ENCODE data around the gene RNASEH2B.

The RNASEH2B gene

GRCh38 chr13:50942630-50943311 is 33.2 kb downstream of the RNASEH2B start:
- no peak for DNase-seq

DNA sequence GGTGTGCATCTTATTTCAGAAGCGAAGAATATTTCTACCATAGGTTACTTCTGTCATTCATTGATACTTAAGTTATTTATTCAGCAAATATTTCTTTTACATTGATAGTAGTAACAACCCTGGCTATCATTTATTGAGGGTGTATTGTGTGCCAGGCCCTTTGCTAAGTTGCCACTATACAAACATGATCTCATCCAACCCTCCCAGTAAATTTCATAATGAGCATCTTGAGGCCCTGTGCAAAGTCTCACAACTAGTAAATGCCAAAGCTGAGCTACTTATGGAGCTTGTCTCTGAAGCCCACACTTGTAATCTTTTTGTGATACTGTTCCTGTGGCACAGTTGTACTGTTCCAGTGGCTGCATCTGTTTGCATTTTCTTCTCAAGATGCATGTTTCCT is 36.1 kb downstream of the RNASEH2B start:
- DNase-seq = no peak

DNA sequence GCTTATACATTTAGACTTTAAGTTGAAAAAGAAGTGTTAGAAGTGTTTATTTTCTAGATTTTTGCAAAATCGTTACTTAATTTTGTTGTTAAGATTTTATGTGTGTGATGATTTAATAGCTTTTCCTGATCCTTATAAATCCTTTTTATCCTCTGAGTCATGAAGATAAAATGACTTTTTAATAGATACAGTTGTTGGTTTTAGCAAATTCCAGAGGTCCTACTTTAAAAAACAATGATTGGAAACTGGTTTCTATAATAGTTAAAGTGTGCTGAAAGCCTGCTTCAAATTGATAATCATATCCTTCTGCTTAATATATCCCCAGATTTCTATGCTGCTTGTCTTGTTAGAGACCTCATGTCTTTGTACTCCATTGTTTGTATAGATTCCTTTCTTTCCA is 39.0 kb downstream of the RNASEH2B start:
- no peak for DNase-seq

- DNase-seq = no peak
Measured at GRCh38 chr13:50950849-50951248, 41.3 kb downstream of the RNASEH2B start.

DNA sequence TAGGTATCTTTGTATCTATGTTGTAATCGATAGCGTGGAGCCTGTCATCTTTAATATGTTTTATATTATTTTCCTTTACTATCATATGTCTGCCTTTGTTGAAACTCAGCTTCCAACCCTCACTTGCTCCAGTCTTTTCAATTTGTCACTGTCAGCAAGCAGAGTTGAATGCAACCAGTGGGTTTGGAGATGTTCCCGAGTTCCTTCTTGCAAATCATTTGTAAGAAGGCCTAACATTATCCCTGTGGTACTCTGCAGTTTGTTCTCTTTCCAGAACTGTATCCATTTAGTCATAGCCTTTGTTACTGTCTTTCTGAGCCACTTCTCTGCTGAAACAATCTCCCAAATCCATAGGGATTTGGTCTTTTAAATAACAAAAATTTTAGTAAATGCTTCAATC is 41.8 kb downstream of the RNASEH2B start:
- DNase-seq = no peak

DNA sequence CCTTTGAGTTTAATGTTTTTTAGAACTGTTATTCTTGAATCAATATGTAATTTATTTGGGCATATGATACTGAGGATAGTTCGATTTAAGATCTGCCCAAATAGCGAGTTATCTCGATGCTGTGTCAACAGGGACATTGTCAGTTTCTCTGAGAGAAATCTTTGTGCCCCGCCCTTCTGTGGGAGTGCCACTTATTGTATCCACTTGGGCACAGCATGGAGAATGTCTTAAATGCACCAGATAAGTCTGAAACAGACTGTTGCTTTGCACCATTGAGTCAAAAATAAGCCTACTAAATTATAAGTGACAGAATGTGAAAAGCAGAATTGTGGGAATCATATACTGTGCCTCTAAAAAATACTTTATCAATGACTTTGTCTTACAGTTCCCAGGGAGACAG is 45.6 kb downstream of the RNASEH2B start:
- no peak for DNase-seq

- DNase-seq = no peak
Measured at GRCh38 chr13:50955798-50956197, 46.2 kb downstream of the RNASEH2B start.

- peak; percentile 10 for DNase-seq
Measured at GRCh38 chr13:50957620-50958019, 48.0 kb downstream of the RNASEH2B start.

DNA sequence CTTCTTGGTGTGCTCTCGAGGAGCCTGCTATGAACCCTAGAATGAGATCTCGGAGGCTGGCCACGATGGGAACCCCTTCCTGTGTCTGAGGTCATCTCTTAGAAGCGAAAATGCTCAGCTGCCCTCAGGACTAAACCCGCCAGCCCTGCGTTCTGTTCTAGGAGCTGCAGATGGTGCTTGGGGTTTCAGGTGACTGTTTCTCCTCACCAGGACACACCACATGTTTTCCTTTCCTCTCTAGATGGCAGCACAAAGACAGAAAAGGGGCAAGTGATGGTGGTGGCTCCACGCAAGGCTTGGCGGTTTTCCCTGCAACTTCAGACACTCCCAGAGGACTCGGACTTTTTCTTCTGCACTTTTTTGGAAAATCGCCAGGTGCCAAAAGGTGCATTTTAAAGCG is 60.1 kb downstream of the RNASEH2B start:
- no peak for DNase-seq

DNA sequence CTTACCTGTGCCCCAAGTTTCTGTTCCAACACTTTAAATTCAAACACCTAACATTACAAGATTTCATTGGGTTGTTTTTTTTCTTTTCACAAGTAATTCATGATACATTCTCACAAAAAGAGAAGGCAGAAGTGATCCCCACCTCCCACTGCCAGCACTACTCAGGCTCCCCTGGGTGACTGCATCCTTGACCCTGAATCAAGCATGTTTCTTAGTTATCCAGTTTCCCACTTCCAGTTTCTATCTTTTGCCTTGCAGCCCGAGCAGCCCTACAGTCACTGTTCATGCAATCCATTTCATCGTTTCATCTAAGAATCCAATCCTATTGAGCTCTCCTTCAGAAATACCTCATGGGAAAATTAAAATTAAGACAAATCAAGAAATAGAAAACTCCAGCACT is 61.4 kb downstream of the RNASEH2B start:
- no peak for DNase-seq

DNA sequence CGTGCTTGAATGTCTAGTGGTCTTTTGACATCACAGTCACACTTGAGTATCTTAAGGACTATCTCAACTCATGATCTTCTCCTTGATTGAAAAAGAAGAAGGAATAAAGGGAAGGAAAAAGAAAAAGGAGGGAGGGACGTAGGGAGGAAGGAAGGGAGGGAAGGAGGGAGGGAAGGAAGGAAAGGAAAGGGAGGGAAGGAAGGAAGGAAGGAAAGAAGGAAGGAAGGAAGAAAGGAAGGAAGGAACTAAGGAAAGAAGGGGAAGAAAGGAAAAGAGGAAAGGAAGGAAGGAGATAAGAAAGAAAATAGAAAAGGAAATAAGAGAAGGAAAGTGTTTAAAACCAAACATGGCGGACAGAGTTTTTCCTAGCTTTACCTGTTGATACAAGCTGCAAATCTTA is 64.7 kb downstream of the RNASEH2B start:
- DNase-seq = no peak

- DNase-seq = no peak
Measured at GRCh38 chr13:50979187-50979586, 69.6 kb downstream of the RNASEH2B start.

- no peak for DNase-seq
Measured at GRCh38 chr13:50981686-50982085, 72.1 kb downstream of the RNASEH2B start.

DNA sequence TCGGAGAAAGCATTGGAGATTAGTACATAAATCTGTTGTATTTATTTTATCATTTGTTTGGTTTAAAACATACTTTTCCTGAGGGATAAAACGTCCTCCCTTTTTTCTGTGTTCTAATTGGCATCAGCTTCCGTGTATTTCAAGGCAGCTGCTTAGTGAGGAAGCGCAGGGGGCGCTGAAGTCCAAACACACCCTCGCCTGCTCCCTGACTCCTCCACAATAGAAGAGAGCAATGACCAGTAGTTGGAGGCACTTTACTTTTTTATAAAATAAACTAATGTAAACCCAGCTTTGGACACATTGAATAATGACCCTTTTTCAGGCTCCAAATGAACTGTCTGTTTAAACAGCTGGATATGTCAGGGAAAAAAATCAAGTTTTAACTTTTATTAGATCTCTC is 79.9 kb downstream of the RNASEH2B start:
- no peak for DNase-seq

- DNase-seq = no peak
Measured at GRCh38 chr13:50990065-50990817, 80.7 kb downstream of the RNASEH2B start.

- DNase-seq = no peak
Measured at GRCh38 chr13:50990818-50991506, 81.4 kb downstream of the RNASEH2B start.

GRCh38 chr13:50991579-50992521 is 82.3 kb downstream of the RNASEH2B start:
- DNase-seq = peak; percentile 30

DNA sequence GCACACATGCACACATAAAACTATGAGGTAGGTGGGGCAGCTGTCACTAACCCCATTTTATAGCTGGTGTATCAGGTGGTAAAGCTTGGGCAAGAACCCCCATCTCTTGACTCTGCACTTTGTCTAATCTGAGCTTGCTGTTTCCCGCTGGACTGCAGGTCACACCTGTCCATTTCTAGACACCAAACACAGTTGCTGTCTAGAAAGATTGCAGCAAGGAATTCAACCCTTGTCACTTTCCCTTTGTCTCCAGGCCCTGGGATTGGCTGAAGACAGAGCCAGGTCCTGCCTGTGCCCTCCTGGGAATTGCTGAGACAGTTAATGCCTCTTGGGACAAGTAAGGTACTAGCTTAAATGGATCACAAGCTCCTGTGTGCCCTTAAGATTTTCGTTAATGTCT is 83.8 kb downstream of the RNASEH2B start:
- no peak for DNase-seq

GRCh38 chr13:50993934-50994333 is 84.3 kb downstream of the RNASEH2B start:
- no peak for DNase-seq

DNA sequence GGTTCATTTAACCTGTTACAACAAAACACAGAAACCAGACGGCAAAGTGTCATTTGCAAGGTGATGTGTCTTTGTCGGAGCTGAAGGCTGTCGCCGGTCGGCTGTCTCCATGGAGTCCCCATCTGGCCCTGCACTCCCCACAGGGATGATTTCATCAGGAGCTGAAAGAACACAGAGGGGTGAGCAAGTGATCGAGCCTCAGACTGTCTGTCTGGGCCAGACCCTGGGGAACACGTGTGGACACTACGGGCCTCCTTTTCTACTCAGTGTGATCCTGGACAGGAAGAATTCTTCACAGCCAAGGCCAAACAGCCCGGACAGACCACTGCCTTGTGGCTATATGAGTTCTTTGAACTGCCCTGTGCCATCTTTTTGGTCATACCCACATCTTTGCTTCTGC is 85.1 kb downstream of the RNASEH2B start:
- no peak for DNase-seq

DNA sequence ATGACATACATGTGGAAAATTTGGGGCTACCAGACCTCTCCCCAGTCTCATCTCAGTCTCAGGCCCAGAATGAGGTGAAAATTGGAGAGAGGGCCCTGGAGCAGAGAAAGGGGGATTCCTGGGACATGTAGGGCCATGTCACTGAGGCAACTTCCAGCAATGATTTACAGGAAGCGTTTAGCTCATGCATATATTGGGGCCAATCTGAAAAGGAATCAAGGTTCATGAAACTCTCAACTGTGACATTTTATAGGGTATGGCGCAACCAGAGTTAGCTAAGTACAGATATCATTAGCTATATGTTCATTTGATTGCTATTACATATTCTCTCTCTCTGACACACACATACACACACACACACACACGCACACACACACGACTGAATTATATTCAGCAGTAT is 86.3 kb downstream of the RNASEH2B start:
- no peak for DNase-seq

- no peak for DNase-seq
Measured at GRCh38 chr13:50998326-50998725, 88.7 kb downstream of the RNASEH2B start.

DNA sequence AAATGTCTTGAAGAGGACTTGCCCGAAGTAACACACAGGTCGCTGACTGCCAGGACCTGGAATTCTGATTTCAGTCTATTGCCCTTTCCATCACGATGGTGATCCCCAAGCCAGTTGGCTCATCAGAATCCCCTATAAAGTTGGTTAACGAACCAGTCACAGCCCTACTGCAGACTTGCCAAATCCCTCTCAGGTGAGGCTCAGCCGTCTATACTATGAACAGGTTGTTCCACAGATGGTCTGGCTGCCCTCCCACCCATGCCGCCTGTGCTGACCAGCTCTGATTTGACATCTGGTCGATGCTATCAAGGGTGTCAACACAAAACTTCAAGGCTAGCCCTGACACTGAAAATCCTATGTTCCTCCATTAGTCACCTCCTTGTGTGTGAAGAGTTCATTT is 90.0 kb downstream of the RNASEH2B start:
- DNase-seq = no peak
